Muscle layer of colon (tissue), 2 donors: ENCODE data around the gene DGKQ.
"Not testable (repeated sequence)": the region's sequence is repeated elsewhere in the genome, so short reads cannot be mapped to it uniquely, and the experiment has no call there.

Source experiments
- H3K27ac ChIP-seq: one replicate; pipeline ENCODE4 v1.7.0; 2013; ENCODE audit warnings: low read depth, mild to moderate bottlenecking, low read length, moderate library complexity
- H3K27me3 ChIP-seq, 2 donors: one replicate each; pipeline ENCODE4 v1.7.0; 2013; ENCODE audit warnings: low read length in 2 of 2, mild to moderate bottlenecking in 2 of 2; ENCODE audit not compliant: insufficient read depth in 2 of 2, control insufficient read depth in 1 of 2
- H3K36me3 ChIP-seq: one replicate; pipeline ENCODE4 v1.7.0; 2013; ENCODE audit warnings: mild to moderate bottlenecking, low read length; ENCODE audit not compliant: insufficient read depth
- H3K4me1 ChIP-seq: one replicate; pipeline ENCODE4 v1.7.0; 2013; ENCODE audit warnings: mild to moderate bottlenecking, low read length; ENCODE audit not compliant: insufficient read depth
- H3K4me3 ChIP-seq, 2 donors: one replicate each; pipeline ENCODE4 v1.7.0; 2013; ENCODE audit warnings: low read length in 2 of 2, low read depth in 1 of 2, mild to moderate bottlenecking in 1 of 2, moderate library complexity in 1 of 2
- H3K9ac ChIP-seq: one replicate; pipeline ENCODE4 v1.7.0; 2013; ENCODE audit warnings: low read length
- H3K9me3 ChIP-seq: one replicate; pipeline ENCODE4 v1.7.0; 2013; ENCODE audit warnings: mild to moderate bottlenecking, low read length
- donor health status: abdominal sarcoma.
- donor health status: Adenocarcinoma of cecum.

Gene DGKQ

DNA sequence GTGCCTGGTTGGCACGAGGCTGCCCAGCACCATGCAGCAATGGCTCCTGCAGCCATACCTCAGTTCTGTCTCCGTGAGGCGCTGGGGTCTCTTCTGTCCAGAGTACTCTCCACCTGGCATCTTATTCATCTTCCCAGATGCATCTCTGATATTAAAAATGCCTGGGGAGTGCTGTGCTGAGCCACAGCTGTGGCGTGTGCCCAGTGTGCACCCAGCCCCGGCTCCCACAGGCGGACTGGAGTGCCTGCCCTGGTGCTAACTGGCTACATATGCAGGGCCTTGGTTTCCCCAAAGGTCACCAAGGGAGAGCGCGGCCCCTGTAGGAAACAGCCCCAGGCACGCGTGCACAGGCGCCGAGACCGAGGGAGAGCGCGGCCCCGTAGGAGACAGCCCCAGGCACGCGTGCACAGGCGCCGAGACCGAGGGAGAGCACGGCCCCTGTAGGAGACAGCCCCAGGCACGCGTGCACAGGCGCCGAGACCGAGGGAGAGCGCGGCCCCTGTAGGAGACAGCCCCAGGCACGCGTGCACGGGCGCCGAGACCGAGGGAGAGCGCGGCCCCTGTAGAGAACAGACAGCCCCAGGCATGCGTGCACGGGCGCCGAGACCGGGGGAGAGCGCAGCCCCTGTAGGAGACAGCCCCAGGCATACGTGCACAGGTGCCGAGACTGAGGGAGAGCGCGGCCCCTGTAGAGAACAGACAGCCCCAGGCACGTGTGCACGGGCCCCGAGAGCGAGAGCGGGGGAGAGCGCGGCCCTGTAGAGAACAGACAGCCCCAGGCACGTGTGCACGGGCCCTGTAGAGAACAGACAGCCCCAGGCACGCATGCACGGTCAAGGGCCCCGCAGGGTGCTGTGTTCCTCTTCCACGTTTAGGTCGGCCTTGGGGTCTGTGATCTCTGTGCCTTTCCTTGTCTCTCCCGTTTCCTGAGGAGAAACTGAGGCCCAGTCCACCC is 26.6 kb downstream of the DGKQ start:
- Histone ChIP-seq H3K4me3 (no peak overlapping the region), H3K9me3 (no peaks in the 10 kb centered on the region), H3K4me1 (no peaks in the 10 kb centered on the region), H3K27me3 (no peaks in the 10 kb centered on the region), H3K36me3 (no peaks in the 10 kb centered on the region), H3K27ac (no peak overlapping the region), H3K9ac (no peak overlapping the region)

DNA sequence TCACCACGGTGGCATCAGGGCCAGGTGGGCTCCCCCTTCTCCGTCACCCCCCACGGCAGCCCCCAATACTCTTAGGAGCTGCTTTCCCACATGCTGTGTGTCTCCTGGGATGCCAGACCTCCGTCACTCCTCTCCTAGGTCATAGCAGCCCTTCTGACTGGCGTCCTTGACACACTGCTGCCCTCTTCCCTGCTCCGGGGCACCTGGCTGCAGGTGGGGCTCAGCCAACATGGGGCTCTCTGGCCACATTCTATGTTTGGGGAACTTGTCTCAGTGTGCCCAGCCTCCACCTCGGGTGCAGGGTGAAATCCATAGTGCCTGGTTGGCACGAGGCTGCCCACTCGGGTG is 27.3 kb downstream of the DGKQ start:
- Histone ChIP-seq H3K9ac (no peak overlapping the region), H3K4me3 (no peak overlapping the region), H3K27me3 (no peaks in the 10 kb centered on the region), H3K36me3 (no peaks in the 10 kb centered on the region), H3K27ac (no peak overlapping the region), H3K4me1 (no peaks in the 10 kb centered on the region), H3K9me3 (no peaks in the 10 kb centered on the region)

DNA sequence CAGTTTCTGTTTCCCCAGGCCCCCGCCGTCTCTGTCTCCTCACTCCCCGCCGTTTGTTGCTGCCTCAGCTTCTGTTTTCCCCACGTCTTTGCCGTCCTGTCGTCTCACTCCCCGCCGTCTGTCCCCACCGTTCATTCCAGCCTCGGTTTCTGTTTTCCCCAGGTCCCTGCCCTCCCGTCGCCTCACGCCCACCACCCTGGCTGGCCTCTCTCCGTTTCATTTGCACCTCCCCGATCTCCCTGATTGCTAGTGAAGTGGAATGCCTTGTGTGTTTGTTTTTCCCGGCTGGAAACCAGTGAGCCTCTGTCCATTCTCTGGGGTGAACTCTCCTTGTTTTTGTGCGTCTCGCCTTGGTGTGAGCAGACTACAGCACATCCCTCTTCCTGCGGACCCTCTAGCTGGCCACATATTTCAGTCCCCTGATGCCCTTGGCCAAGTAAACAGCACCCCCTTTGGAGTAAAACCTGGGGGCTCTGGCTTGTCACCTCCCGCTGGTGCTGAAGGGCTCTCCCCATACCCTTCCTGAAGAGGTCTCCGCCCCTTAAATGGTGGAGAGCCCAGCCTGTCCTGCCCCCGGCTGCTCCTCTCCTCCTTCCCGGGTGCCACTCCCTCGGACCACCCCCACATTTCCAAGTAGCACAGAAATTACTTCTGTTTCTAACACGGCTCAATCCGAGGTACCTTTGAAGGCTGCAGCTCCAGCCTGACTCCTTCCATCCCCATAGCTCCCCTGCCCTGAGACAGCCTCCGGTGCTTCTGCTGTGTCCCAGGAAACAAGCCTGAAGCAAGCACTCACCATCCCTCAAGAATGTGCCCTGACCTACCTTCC is 27.9 kb downstream of the DGKQ start:
- Histone ChIP-seq H3K27me3 (no peaks in the 10 kb centered on the region), H3K4me1 (no peaks in the 10 kb centered on the region), H3K9ac (no peak overlapping the region), H3K36me3 (no peaks in the 10 kb centered on the region), H3K4me3 (no peak overlapping the region), H3K9me3 (no peaks in the 10 kb centered on the region), H3K27ac (no peak overlapping the region)

DNA sequence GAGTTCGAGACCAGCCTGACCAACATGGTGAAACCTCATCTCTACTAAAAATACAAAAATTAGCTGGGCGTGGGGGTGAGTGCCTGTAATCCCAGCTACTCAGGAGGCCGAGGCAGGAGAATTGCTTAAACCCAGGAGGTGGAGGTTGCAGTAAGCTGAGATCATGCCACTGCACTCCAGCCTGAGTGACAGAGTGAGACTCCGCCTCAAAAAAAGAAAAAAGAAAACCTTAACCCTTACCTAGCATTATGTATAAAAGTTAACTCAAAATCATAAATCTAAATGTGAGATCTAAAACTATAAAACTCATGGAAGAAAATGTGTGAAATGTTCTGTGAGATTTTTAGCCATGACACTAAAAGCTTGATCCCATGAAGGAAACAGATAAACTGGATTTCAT is 33.9 kb downstream of the DGKQ start:
- H3K9ac ChIP-seq, H3K27me3 ChIP-seq, H3K27ac ChIP-seq, H3K36me3 ChIP-seq, H3K4me3 ChIP-seq, H3K9me3 ChIP-seq, H3K4me1 ChIP-seq: not testable (repeated sequence)

DNA sequence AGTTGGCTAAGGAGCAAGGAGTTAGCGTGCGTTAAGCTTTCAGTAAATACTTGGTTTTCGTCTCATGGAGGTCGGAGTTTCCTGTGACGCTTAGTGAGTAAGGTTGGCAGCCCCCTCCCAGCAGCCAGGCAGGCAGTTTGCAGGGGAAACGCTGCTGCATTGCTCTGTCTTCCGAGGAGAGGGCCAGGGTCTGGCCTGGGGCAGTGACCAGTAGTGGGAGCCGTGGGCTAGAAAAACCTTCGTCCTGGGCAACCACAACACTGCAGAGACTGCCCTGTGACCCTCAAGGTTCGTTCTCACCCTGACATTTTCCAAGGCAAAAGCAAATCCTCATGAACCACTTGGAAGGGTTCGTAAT is 40.7 kb downstream of the DGKQ start:
- Histone ChIP-seq H3K27me3 (no peaks in the 10 kb centered on the region), H3K9me3 (no peaks in the 10 kb centered on the region), H3K9ac (peak overlapping the region; percentile 96), H3K36me3 (no peaks in the 10 kb centered on the region), H3K27ac (peak overlapping the region; percentile 96), H3K4me1 (peaks cover 41% of the 10 kb centered on the region), H3K4me3 (peak overlapping the region; percentile 94 to 100)

DNA sequence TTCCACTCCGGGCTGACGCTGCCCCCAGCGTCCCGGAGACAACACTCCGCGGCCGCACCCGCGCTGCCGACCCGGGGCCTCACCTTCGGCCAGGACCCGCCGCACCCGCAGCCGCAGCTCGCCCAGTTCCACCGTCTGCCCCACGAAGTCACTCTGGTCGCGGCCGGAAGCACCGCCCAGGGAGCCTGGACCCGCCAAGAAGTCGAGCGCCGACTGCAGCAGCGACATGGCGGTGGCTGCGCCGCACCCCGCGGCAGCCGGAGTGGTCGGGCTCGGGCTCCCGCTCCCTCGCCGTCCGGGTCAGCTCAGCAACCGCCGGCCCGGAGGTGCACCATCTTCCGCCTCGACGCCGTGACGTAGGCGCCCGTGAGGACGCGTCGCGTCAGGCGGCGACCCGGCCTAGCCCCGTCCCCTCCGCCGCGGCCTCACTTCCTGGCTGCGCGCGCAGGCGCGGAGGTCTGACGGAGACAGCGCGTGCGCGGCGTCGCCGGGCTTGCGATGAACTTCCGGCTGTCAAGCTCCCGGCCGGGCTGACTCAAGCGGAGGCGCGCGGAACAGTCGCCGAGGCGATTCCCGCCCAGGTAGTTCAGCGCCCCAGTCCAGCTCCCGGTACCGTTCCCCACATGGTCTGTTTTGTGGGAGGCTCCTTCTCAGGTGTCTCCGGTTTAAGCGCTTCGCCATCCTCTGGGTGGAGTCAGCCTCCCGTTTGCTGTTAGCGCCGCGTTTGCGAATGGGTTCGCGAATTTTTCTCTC is 41.2 kb downstream of the DGKQ start, which contains the start of the genes GAK and TMEM175:
Gene GAK, minus strand, starts transcription at position 357 of the 753 bp plus-strand sequence. Its CDS starts 129 bp downstream, at position 228.
Gene TMEM175, plus strand, starts transcription at position 501 of the 753 bp plus-strand sequence. CDS start 15,280 bp downstream, outside the sequence.
- Histone ChIP-seq H3K9ac (peak within 1 kb of the TSS; percentile 96), H3K27me3 (no peaks in the 10 kb centered on the region), H3K36me3 (no peaks in the 10 kb centered on the region), H3K4me3 (peak within 1 kb of the TSS; percentile 94 to 100), H3K27ac (peak within 1 kb of the TSS; percentile 96), H3K9me3 (no peaks in the 10 kb centered on the region), H3K4me1 (peaks cover 41% of the 10 kb centered on the region)

DNA sequence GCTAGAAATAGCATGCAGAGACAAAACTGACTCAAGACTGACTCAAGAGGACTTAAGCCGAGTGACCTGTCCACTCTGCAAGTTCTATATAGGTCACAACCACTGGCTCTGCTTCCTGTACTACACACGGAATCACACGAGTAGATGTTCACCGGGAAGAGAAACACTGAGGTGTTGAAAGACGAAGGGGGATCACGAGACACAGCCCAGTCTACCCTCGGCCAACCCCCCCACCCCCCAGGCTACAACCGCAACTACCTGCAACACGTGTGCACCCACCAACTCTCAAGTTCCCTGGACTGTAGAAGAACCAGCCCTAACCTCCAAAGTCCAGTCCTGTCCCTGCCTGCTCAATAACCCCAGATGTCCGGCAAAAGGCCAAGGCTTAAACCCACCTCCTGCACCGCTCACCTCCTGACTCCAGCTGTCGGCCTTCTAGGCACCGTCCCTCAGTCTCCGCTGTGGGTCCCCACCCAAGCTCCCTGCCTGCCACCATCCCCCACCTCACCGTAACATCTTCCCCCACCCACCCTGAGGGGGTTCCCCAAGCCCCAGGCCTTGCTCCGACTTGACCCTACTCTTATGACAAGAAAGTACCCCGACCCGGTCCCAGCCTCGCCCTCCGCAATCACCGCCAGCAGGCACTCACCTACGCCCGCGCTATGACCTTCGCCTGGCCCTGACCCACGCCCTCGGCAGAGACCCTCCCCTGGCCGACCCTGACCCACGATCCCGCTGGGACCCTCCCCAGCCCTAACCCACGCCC is 42.0 kb downstream of the DGKQ start:
- Histone ChIP-seq H3K27me3 (no peaks in the 10 kb centered on the region), H3K9ac (peak overlapping the region; percentile 82), H3K27ac (peak overlapping the region; percentile 96), H3K4me1 (peaks cover 41% of the 10 kb centered on the region), H3K9me3 (no peaks in the 10 kb centered on the region), H3K36me3 (no peaks in the 10 kb centered on the region), H3K4me3 (peak overlapping the region; percentile 94 to 100)

DNA sequence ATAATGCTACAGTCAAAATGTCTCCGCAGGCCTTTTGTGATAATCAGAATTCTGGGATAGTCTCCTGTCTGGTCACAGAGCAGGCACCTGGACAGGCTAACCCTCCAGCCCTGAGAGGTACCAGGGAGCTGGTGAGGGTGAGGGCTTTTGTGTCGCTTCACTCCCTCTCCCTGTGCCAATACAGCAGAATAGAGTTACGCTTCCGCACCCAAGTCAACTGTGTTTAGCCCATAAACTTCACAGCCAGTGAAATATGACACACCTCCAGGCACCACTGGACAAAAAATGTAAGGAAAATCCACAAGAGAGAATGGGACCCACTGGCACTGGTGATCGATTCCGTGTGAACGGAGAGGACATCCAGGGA is 42.6 kb downstream of the DGKQ start:
- Histone ChIP-seq H3K9ac (peak overlapping the region; percentile 82), H3K9me3 (no peaks in the 10 kb centered on the region), H3K4me3 (peak overlapping the region in 1 of 2 donors; percentile 100)

DNA sequence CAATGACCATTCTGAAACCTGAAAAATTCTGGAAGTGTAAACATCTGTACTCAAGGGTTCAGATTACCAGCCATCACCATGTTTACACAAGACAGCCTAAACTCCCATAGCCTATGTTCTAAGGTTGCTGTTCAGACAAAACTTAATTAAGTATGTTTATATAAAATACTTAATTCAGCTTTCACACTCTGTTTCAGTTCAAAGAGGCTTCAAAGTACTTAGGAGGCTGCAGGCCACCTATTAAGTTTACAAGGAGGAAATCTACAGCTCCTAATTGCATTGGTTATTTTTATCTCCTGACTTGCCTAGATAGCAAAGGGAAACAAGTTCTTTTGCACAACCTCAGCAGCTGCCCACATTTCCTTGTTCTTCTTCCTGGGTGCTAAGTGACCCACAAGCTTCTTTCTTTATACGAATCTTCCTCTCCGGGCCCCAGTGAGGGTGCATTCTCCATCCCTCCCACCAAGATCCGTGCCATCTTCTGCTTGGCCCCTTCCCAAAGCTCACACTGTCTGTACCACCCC is 43.3 kb downstream of the DGKQ start:
- H3K4me1 ChIP-seq, result peaks cover 43% of the 10 kb centered on the region
- H3K9ac ChIP-seq, result no peak overlapping the region
- no peaks in the 10 kb centered on the region for H3K27me3 ChIP-seq
- H3K36me3 ChIP-seq, result no peaks in the 10 kb centered on the region
- no peak overlapping the region for H3K27ac ChIP-seq
- H3K9me3 ChIP-seq, result no peaks in the 10 kb centered on the region
- H3K4me3 ChIP-seq, result no peak overlapping the region

More for the DNA sequence above, 42.6 kb downstream of the DGKQ start:
- Histone ChIP-seq H3K27ac (peak overlapping the region; percentile 36), H3K4me1 (peaks cover 41% of the 10 kb centered on the region), H3K36me3 (no peaks in the 10 kb centered on the region), H3K27me3 (no peaks in the 10 kb centered on the region)

DNA sequence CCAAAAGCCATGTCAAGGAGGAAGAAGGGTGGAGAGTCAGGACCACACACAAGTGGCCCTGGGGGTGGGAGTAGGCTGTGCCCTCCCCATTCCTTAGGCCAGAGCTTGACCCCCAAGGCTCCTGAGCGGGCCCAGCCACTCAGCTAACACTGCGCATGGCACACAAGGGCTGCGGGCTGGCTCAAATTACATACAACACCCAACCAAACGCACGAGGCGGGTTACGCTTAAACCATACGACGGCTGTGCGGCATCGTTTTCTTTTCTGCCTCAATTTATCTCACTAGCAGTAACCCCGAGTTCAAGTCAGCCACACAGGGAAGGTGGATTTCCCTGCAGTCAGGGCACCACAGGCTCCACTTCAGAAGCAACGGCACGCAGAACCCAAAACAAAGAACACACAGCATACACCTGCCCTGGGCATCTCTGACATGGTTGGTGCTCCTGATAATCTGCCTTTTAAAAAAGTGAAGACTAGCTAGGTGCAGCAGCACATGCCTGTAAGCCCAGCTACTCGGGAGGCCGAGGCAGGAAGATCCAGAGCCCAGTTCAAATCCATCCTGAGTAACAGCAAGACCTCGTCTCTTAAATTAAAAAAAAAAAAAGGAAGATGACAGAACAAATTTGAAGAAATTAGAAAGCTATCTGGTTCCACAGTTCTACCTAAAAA is 44.1 kb downstream of the DGKQ start:
- Histone ChIP-seq H3K9ac (no peak overlapping the region), H3K27ac (no peak overlapping the region), H3K4me1 (peaks cover 41% of the 10 kb centered on the region), H3K36me3 (no peaks in the 10 kb centered on the region), H3K9me3 (no peaks in the 10 kb centered on the region), H3K27me3 (no peaks in the 10 kb centered on the region), H3K4me3 (no peak overlapping the region)
